Transverse colon (tissue), 4 donors: Measurements from ENCODE around the gene STRBP.

ENCODE experiments used
- EP300 ChIP-seq: sonication (generic); formaldehyde crosslinking; IDR thresholded peaks from one replicate; pipeline ENCODE4 v1.6.1; 2017; ENCODE audit warnings: antibody characterized with exemption, low read depth
- POLR2A ChIP-seq: fragments of 450-650 bp; IDR thresholded peaks from one replicate; pipeline ENCODE4 v1.6.1; 2016; ENCODE audit warnings: antibody characterized with exemption, mild to moderate bottlenecking, moderate library complexity
- POLR2AphosphoS5 ChIP-seq, 3 donors: sonication (generic); formaldehyde crosslinking; IDR thresholded peaks; one replicate each; pipeline ENCODE4 v1.6.1; 2016; ENCODE audit warnings: antibody characterized with exemption in 3 of 3
- TF ChIP-seq, protein P1 (sequence below), 5 experiments: fragments of 200-600 bp in 3 of 5; fragments of 450-650 bp in 2 of 5; sonication (generic) in 3 of 5; IDR thresholded peaks; 1 replicate in 2 of 5; 2 replicates in 3 of 5; pipeline ENCODE4 v1.5.1; 2016 to 2017; ENCODE audit warnings: antibody characterized with exemption in 5 of 5, inconsistent platforms in 3 of 5, mild to moderate bottlenecking in 2 of 5, moderate library complexity in 1 of 5

DNA sequence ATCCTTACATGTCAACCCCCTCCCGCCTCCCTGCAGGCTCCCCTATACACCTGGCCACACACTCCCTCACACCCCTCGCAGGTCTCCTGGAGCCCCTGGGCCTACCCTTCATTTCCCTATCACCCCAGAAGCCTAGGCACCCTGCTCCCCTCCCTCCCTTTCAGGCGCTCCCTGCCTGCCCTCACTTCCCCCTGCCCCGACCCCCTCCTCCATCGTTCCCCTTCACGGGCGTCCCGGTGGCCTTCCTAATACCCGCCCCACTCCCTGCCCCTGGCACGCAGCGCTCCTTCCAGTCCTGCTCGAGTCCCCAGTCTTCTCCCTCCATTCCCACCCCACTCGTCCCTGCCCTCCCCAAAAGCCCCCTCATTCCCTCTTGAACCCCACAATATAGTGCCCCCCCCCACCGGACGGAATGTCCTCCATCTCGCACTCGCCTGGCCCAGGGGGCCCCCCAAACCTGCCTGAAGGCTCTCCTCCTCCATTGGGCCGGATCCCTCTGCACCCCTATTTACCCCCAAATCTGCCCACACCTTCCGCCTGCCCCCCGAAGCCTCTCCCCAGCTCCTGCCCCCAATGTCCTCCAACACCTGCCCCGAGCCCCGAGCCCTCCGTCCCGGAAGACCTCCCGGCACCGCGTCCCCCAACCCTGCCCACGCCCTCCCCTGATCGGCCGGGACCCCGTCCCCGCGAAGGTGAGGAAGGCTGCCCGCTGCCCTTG is 746 bp downstream of the STRBP start:
- TF ChIP-seq, protein P1, sequence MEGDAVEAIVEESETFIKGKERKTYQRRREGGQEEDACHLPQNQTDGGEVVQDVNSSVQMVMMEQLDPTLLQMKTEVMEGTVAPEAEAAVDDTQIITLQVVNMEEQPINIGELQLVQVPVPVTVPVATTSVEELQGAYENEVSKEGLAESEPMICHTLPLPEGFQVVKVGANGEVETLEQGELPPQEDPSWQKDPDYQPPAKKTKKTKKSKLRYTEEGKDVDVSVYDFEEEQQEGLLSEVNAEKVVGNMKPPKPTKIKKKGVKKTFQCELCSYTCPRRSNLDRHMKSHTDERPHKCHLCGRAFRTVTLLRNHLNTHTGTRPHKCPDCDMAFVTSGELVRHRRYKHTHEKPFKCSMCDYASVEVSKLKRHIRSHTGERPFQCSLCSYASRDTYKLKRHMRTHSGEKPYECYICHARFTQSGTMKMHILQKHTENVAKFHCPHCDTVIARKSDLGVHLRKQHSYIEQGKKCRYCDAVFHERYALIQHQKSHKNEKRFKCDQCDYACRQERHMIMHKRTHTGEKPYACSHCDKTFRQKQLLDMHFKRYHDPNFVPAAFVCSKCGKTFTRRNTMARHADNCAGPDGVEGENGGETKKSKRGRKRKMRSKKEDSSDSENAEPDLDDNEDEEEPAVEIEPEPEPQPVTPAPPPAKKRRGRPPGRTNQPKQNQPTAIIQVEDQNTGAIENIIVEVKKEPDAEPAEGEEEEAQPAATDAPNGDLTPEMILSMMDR (IDR thresholded peaks at IDR 0.05): no peak
- TF ChIP-seq POLR2A (no peak), POLR2AphosphoS5 (IDR thresholded peaks at IDR 0.05) (no peak), EP300 (no peak)
